HFFc6 (cell line): ENCODE measurements around the gene RHBDF1. TPM values are rescaled to one million over a fixed set of nuclear protein-coding genes. Genes with fewer than 3 reads are reported as not detected.
A peak's percentile ranks its signal among the peaks of the same experiment; 100 is the strongest.

Experiments
- DNase-seq: peaks from one replicate; pipeline ENCODE4 v3.0.0-alpha.2; 2018
- H3K27ac Mint-ChIP-seq: 2 replicates; pipeline ENCODE4 v1.8.0; 2020; ENCODE audit warnings: mild to moderate bottlenecking, mixed read lengths
- H3K27me3 Mint-ChIP-seq: 2 replicates; pipeline ENCODE4 v1.8.0; 2021; ENCODE audit warnings: mild to moderate bottlenecking, moderate library complexity, mixed read lengths; ENCODE audit not compliant: insufficient read depth
- H3K36me3 Mint-ChIP-seq: 2 replicates; pipeline ENCODE4 v1.8.0; 2021; ENCODE audit warnings: low read depth, mixed read lengths
- H3K4me1 Mint-ChIP-seq: 2 replicates; pipeline ENCODE4 v1.8.0; 2020; ENCODE audit warnings: low read depth, mixed read lengths
- H3K4me3 Mint-ChIP-seq: 2 replicates; pipeline ENCODE4 v1.8.0; 2020; ENCODE audit warnings: mild to moderate bottlenecking, moderate library complexity, mixed read lengths
- H3K9me3 Mint-ChIP-seq: 2 replicates; pipeline ENCODE4 v1.8.0; 2020; ENCODE audit warnings: mild to moderate bottlenecking, mixed read lengths
- long read RNA-seq: library from polyadenylated mRNA; unstranded; transcript quantifications from one replicate; pipeline ENCODE4 v2.0.0, GENCODE V29; 2019
- total RNA-seq, 6 experiments: library from RNA; stranded (reverse); fragmentation: NEBNext Ultra II Directional; extraction: Animal tissue kit (Norgen Biotek cat#: 25700); gene quantifications; 2 replicates in 1 of 6; 3 replicates in 5 of 6; pipeline ENCODE4 v1.2.3, GENCODE V29; 2021
- TF ChIP-seq, protein P1 (sequence below): fragments of 200-600 bp; sonication (generic); IDR thresholded peaks from 2 replicates; pipeline ENCODE4 v1.5.0; 2021; ENCODE audit warnings: antibody characterized with exemption, mild to moderate bottlenecking

The RHBDF1 gene, protein sequence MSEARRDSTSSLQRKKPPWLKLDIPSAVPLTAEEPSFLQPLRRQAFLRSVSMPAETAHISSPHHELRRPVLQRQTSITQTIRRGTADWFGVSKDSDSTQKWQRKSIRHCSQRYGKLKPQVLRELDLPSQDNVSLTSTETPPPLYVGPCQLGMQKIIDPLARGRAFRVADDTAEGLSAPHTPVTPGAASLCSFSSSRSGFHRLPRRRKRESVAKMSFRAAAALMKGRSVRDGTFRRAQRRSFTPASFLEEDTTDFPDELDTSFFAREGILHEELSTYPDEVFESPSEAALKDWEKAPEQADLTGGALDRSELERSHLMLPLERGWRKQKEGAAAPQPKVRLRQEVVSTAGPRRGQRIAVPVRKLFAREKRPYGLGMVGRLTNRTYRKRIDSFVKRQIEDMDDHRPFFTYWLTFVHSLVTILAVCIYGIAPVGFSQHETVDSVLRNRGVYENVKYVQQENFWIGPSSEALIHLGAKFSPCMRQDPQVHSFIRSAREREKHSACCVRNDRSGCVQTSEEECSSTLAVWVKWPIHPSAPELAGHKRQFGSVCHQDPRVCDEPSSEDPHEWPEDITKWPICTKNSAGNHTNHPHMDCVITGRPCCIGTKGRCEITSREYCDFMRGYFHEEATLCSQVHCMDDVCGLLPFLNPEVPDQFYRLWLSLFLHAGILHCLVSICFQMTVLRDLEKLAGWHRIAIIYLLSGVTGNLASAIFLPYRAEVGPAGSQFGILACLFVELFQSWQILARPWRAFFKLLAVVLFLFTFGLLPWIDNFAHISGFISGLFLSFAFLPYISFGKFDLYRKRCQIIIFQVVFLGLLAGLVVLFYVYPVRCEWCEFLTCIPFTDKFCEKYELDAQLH
- 10 to 100 TPM; 54.9 to 65.8 (median 60.0) TPM for total RNA-seq
- long read RNA-seq, transcript RHBDF1-201 (18 exons, 2,992 nt), result major isoform, 10 of 34 reads
- long read RNA-seq, partial matches to known transcripts, result 18 of 34 reads
- long read RNA-seq, other reads (novel, unspliced or antisense), result 6 of 34 reads

DNA sequence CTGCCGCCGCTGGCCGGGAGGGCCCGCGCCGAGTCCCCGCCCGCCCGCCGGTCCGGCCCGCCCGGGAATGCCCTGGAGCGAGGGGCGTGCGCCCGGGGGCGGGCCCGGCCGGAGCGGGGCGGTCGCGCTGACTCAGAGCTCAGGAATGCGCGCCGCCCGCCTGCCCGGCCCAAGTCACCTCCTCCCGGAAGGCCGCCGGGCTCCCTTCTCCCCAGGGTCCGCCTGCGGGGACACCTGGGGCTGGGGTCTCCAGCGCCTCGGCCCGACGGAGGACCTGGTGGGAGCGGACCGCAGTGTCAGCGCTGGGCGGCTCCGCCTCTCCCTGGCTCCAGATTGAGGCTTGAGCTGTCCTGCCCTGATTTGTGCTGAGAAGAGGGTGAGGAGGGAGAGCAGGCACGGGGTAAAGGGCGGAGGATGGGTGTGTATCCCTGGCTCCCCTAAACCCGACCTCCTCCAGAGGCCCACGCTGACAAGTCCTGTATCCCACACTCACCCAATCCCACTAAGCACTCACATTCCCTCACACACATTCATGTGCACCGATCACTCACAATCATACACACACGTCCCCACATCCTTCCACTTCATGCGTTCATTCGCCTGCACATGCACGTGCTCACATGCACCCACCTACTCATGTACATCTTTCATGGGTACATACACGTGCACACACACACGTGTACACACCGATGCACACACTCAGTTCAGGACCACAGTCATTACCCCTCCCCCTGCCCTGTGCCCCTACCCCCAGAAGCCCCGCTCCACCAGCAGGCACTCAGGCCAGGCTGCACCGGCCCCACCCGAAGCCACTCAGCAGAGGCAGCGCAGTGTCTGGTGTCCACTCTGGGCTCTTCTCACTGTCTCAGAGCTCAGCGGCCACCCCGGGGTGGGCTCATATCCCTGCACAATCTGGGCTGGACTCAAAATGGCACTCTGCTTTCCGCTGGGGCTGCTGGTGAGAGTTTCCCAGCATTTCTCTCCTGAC lies at the start of gene RHBDF1:
Gene RHBDF1 (minus strand): TSS at position 71 of the 988 bp plus-strand sequence. CDS start 7,616 bp downstream, outside the sequence.
- H3K36me3 Mint-ChIP-seq, result no peaks in the 10 kb centered on the region
- no peak for DNase-seq
- peaks cover 3% of the 10 kb centered on the region for H3K27me3 Mint-ChIP-seq
- TF ChIP-seq, protein P1, sequence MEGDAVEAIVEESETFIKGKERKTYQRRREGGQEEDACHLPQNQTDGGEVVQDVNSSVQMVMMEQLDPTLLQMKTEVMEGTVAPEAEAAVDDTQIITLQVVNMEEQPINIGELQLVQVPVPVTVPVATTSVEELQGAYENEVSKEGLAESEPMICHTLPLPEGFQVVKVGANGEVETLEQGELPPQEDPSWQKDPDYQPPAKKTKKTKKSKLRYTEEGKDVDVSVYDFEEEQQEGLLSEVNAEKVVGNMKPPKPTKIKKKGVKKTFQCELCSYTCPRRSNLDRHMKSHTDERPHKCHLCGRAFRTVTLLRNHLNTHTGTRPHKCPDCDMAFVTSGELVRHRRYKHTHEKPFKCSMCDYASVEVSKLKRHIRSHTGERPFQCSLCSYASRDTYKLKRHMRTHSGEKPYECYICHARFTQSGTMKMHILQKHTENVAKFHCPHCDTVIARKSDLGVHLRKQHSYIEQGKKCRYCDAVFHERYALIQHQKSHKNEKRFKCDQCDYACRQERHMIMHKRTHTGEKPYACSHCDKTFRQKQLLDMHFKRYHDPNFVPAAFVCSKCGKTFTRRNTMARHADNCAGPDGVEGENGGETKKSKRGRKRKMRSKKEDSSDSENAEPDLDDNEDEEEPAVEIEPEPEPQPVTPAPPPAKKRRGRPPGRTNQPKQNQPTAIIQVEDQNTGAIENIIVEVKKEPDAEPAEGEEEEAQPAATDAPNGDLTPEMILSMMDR, result no peak
- H3K27ac Mint-ChIP-seq, result peak within 1 kb of the TSS; percentile 90
- no peaks in the 10 kb centered on the region for H3K9me3 Mint-ChIP-seq
- H3K4me1 Mint-ChIP-seq, result peaks cover 63% of the 10 kb centered on the region
- H3K4me3 Mint-ChIP-seq, result peak within 1 kb of the TSS; percentile 92

DNA sequence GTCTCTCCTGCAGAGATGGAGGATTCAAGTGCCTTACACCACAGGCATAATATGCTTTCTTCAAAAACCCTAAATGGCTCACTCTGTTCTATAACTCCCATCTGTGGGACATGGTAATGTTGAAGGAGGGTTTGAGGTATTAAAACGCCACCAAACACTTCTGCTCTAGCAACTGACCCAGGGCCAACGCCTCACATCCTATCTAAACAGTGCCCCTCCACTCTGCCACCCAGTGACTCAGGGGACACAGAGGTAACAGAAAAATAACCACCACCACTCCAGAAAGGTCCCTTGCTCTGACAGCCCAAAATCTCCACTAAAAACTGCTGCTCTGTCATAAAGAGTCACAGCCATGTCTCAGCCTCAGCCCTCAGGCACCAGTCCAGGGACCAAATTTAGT lies 48.3 kb upstream of the RHBDF1 start:
- H3K4me1 Mint-ChIP-seq, result peaks cover 5% of the 10 kb centered on the region
- no peaks in the 10 kb centered on the region for H3K27me3 Mint-ChIP-seq
- 0 out of 2 replicates have a peak, but pooled peaks cover 5% of the 10 kb centered on the region for H3K36me3 Mint-ChIP-seq
- DNase-seq, result no peak
- H3K9me3 Mint-ChIP-seq, result no peaks in the 10 kb centered on the region
- no peak overlapping the region for H3K27ac Mint-ChIP-seq
- no peak overlapping the region for H3K4me3 Mint-ChIP-seq
- TF ChIP-seq, protein P1, result no peak

DNA sequence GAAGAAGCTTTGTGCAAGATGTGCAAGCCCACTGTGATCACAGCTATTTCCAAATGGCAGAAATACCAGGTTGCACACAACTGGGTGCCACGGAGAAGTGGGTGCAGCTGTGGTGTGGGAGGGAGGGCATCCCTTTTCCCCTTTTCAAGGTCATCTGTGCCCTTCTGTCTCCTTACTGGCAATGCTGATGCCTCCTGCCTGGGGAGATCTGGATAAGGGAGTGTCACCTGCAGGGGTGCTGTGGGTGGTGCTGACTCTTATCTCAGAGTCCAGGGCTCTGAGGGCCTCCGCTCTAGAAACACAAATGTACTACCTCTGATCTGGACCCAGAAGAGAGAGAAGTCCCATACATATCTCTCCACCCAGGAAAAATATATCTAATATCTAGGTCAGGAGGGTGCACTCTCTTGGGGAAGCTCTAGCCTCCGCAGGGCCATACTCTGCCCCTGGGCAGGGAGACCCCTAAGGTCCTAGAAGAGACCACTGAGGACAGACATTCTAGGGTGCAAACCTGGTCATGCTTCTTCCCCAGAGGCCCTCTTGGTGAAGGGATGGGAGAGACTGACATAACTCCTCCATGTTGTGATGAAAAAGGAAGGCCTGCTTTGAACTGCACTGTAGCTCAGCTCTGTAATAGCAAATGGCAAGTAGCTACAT lies 47.5 kb upstream of the RHBDF1 start:
- Mint-ChIP-seq H3K9me3 (no peaks in the 10 kb centered on the region), H3K4me1 (peaks cover 5% of the 10 kb centered on the region; the same call in 1 of the 2 replicates), H3K4me3 (no peak overlapping the region), H3K36me3 (0 out of 2 replicates have a peak, but pooled peaks cover 5% of the 10 kb centered on the region), H3K27me3 (no peaks in the 10 kb centered on the region), H3K27ac (no peak overlapping the region)
- no peak for DNase-seq
- TF ChIP-seq, protein P1, result no peak

DNA sequence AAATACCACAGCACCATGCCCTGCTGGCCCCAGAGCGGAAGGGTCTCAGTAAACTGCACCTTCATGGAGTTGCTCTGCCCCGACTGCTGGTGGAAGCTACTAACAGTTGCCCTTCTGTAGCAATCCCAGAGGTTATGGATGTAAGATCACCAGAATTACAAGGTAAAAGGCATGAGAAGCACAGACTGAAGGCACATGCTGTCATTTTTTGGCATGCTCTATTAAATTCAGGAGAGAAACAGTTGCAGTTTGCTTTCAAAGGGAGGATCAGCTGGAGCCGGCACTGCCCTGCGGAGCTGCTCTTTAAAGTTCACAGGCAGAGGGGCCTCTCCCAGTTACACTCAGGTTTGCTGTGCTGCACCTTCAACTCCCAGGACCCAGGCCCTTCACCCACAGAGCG lies 46.9 kb upstream of the RHBDF1 start:
- TF ChIP-seq, protein P1, result no peak
- no peaks in the 10 kb centered on the region for H3K27me3 Mint-ChIP-seq
- peaks cover 9% of the 10 kb centered on the region for H3K4me1 Mint-ChIP-seq
- H3K4me3 Mint-ChIP-seq, result no peak overlapping the region
- DNase-seq, result no peak
- H3K27ac Mint-ChIP-seq, result no peak overlapping the region
- no peaks in the 10 kb centered on the region for H3K9me3 Mint-ChIP-seq
- 0 out of 2 replicates have a peak, but pooled peaks cover 5% of the 10 kb centered on the region for H3K36me3 Mint-ChIP-seq
